Neural cell (in vitro differentiated cells): ENCODE results near the gene BNIP3.

Experiments
- EP300 ChIP-seq: fragments of 450-650 bp; conservative IDR thresholded peaks from 2 replicates; pipeline ENCODE4 v1.6.1; 2014; ENCODE audit warnings: antibody characterized with exemption, mild to moderate bottlenecking, moderate library complexity; ENCODE audit not compliant: poor library complexity, severe bottlenecking
- POLR2AphosphoS5 ChIP-seq: IDR thresholded peaks from 2 replicates; pipeline ENCODE4 v1.6.1; 2012
- RAD21 ChIP-seq: fragments of 450-650 bp; conservative IDR thresholded peaks from 2 replicates; pipeline ENCODE4 v1.6.1; 2014; ENCODE audit warnings: antibody characterized with exemption, mild to moderate bottlenecking, moderate library complexity
- TF ChIP-seq, protein P1 (sequence below): IDR thresholded peaks from 2 replicates; pipeline ENCODE4 v1.6.1; 2012; ENCODE audit warnings: borderline replicate concordance
- TF ChIP-seq, protein P2 (sequence below): fragments of 450-650 bp; IDR thresholded peaks from 2 replicates; pipeline ENCODE4 v1.5.1; 2014; ENCODE audit warnings: antibody characterized with exemption, mild to moderate bottlenecking, moderate library complexity; ENCODE audit not compliant: poor library complexity, severe bottlenecking

DNA sequence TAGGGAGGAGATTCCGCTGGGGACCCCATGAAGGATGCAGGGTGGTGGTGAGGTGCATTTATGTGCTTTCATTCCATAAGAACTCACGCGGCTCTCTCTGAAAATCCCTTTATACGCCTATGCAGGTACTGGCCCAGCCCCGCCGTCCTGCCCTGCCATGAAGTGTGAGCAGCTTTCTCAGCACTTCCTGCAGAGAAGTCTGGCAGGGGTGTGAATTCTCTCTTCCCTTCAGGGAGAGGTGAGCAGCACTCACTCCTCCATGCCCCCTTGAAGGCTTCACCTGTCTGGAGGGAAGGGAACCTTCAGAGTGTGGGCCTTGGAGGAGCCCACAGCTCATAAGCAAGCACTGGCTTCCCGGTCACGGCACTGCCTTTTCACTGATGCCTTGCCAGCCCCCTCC, 47.0 kb downstream of the BNIP3 start:
- TF ChIP-seq RAD21 (no peak), POLR2AphosphoS5 (no peak), EP300 (no peak)
- TF ChIP-seq, protein P1, sequence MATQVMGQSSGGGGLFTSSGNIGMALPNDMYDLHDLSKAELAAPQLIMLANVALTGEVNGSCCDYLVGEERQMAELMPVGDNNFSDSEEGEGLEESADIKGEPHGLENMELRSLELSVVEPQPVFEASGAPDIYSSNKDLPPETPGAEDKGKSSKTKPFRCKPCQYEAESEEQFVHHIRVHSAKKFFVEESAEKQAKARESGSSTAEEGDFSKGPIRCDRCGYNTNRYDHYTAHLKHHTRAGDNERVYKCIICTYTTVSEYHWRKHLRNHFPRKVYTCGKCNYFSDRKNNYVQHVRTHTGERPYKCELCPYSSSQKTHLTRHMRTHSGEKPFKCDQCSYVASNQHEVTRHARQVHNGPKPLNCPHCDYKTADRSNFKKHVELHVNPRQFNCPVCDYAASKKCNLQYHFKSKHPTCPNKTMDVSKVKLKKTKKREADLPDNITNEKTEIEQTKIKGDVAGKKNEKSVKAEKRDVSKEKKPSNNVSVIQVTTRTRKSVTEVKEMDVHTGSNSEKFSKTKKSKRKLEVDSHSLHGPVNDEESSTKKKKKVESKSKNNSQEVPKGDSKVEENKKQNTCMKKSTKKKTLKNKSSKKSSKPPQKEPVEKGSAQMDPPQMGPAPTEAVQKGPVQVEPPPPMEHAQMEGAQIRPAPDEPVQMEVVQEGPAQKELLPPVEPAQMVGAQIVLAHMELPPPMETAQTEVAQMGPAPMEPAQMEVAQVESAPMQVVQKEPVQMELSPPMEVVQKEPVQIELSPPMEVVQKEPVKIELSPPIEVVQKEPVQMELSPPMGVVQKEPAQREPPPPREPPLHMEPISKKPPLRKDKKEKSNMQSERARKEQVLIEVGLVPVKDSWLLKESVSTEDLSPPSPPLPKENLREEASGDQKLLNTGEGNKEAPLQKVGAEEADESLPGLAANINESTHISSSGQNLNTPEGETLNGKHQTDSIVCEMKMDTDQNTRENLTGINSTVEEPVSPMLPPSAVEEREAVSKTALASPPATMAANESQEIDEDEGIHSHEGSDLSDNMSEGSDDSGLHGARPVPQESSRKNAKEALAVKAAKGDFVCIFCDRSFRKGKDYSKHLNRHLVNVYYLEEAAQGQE = no peak
- TF ChIP-seq, protein P2, sequence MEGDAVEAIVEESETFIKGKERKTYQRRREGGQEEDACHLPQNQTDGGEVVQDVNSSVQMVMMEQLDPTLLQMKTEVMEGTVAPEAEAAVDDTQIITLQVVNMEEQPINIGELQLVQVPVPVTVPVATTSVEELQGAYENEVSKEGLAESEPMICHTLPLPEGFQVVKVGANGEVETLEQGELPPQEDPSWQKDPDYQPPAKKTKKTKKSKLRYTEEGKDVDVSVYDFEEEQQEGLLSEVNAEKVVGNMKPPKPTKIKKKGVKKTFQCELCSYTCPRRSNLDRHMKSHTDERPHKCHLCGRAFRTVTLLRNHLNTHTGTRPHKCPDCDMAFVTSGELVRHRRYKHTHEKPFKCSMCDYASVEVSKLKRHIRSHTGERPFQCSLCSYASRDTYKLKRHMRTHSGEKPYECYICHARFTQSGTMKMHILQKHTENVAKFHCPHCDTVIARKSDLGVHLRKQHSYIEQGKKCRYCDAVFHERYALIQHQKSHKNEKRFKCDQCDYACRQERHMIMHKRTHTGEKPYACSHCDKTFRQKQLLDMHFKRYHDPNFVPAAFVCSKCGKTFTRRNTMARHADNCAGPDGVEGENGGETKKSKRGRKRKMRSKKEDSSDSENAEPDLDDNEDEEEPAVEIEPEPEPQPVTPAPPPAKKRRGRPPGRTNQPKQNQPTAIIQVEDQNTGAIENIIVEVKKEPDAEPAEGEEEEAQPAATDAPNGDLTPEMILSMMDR = no peak
